GM19240 (cell line): ENCODE data around the gene CCDC102A.
"Not testable (repeated sequence)": the region's sequence is repeated elsewhere in the genome, so short reads cannot be mapped to it uniquely, and the experiment has no call there.

Experiments
- DNase-seq: peaks from one replicate; pipeline ENCODE4 v3.0.0; 2011; ENCODE audit warnings: low spot score; ENCODE audit not compliant: insufficient read length

Gene CCDC102A

GRCh38 chr16:57565461-57565860, 29.1 kb upstream of the CCDC102A start:
- no peak for DNase-seq

- DNase-seq, result no peak
Measured at GRCh38 chr16:57564571-57565270, 28.4 kb upstream of the CCDC102A start.

DNA sequence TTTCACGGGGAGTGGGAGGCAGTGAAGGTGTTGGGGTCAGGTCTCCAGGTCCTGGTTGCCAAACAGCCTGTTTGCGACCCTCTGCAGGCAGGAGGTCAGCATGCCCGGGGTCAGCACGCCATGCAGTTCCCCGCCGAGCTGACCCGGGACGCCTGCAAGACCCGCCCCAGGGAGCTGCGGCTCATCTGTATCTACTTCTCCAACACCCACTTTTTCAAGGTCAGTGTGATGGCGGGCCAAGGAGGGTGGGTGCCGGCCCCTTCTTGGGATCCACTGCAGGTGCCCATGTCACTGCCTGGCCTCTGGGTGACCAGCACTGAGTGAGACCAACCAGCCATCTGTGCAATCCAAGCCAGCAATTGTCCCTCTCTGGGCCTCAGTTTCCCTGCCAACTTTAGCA, 27.4 kb upstream of the CCDC102A start:
- no peak for DNase-seq

DNA sequence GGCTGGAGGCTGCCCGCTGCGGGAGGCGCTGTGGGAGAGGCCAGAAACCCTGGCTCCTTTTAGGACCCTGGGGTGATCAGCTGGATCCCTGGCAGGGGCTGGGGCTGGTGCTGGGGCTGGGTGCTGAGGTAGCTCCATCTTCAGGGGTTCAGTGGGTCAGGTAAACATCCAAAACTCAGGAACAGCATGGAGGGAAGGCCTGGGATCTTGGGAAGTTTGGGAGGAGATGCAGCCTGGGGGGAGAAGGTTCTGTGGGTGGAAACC, 27.0 kb upstream of the CCDC102A start:
- DNase-seq, result no peak

GRCh38 chr16:57562669-57563486, 26.5 kb upstream of the CCDC102A start:
- no peak for DNase-seq

DNA sequence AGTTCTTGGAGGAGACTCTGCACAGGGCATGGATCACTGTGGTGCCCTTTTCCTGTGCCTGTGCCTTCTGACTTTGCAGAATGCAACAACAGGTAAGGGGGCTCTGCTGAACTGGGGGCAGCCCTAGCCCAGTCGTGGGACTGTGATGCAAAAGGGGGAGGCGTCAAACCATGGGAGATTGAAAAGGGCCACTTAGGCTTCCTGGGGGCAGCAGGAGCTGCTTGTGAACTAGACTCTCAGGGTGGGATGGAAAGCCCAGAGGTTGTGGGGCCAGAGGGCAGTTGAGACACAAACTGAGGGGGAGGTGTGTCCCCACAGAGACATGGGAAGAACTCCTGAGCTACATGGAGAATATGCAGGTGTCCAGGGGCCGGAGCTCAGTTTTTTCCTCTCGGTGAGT, 25.7 kb upstream of the CCDC102A start:
- no peak for DNase-seq

GRCh38 chr16:57559072-57559790, 22.9 kb upstream of the CCDC102A start:
- DNase-seq, result no peak

DNA sequence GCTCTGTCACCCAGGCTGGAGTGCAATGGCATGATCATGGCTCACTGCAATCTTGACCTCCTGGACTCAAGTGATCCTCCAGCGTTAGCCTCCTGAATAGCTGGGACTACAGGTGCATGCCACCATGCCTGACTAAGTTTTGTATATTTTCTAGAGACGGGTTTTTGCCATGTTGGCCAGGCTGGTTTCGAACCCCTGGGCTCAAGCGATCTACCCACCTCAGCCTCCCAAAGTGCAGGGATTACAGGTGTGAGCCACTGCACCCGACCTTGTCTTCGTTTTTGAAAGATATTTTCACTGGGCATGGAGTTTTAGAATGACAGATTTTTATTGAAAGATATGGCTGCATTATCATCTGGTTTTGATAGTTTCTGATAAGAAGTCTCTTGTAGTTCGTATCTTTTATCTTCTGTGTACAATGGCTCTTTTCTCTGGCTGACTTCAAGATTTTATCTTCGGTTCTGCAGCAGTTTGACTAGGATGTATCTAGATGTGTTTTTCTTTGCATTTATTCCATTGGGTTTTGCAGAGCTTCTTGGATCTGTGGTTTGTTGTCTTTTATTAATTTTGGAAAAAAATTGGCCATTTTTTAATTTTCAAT, 20.7 kb upstream of the CCDC102A start:
- DNase-seq, result no peak

DNA sequence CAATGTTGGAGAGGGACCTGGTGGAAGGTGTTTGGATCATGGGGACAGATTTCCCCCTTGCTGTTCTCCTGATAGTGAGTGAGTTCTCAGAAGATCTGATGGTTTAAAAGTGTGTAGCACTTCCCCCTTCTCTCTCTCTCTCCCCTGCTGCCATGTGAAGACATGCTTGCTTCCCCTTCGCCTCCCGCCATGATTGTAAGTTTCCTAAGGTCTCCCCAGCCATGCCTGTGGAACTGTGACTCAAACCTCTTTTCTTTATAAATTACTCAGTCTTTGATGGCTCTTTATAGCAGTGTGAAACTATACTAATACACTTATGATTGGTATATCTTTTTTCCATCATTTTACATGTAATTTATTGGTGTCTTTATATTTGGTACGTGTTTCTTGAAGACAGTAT, 19.5 kb upstream of the CCDC102A start:
- DNase-seq, result no peak

DNA sequence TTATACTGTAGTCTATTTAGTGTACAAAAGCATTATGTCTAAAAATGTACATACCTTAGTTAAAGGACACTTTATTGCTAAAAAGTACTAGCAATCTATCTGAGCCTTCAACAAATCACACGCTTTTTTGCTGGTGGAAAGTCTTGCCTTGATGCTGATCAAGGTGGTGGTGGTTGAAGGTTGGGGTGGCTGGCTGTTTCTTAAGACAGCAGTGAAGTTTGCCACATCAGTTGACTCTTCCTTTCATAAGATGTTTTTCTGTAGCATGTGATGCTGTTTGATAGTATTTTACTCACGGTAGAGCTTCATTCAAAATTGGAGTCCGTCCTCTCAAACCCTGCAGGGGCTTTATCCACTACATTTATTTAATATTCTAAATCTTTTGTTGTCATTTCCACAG, 14.7 kb upstream of the CCDC102A start:
- DNase-seq, result no peak

DNA sequence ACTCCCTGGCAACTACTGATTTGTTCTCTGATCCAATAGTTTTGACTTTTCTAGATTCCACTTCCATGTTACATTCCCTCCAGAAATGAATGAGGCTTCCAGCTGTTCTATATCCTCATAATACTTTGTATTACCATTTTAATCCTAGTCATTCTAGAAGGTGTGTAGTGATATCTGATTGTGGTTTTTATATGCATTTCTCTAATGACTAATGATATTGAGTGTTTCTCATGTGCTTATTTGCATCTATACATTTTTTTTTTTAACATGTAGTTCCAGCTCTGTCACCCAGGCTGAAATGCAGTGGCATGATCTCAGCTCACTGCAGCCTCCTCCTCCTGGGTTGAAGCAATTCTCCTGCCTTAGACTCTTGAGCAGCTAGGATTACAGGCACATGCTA, 13.4 kb upstream of the CCDC102A start:
- no peak for DNase-seq

DNA sequence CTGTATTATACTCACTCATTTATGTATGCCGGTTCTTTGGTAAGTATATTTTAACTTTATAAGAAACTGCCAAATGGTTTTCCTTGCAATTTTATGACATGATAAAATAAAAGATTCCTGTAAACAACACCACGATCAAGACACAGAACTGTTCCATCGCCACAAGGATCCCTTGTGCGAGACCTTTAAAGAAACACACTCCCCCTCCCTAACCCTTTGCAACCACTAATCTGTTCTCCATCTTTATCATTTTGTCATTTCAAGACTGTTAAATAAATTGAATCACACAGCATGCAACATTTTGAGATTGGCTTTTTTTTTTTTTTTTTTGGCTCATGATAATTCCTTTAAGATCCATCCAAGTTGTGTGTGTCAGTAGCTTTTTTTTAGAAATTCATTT, 12.0 kb upstream of the CCDC102A start:
- DNase-seq, result no peak

GRCh38 chr16:57547524-57547923, 11.2 kb upstream of the CCDC102A start:
- DNase-seq, result not testable (repeated sequence)

GRCh38 chr16:57544124-57544653, 7.8 kb upstream of the CCDC102A start:
- no peak for DNase-seq

DNA sequence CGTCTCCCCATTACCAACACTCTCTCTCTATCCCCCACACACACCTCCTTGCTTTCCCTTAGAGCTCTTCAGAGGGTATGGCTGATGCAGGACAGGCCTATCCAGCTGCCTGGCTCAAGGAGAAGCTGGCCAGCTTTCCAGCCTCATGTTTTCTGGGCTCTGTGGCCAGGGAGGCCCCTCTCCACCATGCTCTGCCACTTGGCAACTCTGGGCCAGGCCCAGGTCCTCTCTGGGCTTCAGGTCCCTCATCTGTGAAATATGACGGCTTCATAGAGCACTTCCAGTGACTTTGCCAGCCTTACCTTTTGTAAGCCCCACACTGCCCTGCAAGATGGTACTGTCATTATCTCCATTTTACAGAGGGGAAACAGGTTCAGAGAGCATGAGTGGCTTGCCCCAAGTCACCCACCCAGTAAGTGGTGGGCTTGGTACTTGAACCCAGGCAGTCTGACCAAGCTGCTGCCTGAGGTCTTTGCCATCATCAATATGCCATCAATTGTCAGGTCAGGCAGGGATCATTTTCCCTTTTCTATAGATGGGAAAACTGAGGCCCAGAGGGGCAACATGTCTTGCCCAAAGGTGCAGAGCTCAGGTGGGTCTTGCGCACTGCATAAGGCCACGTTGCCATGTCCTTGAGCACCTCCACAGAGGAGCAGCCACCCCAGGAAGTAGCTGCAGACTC, 5.5 kb upstream of the CCDC102A start:
- no peak for DNase-seq

DNA sequence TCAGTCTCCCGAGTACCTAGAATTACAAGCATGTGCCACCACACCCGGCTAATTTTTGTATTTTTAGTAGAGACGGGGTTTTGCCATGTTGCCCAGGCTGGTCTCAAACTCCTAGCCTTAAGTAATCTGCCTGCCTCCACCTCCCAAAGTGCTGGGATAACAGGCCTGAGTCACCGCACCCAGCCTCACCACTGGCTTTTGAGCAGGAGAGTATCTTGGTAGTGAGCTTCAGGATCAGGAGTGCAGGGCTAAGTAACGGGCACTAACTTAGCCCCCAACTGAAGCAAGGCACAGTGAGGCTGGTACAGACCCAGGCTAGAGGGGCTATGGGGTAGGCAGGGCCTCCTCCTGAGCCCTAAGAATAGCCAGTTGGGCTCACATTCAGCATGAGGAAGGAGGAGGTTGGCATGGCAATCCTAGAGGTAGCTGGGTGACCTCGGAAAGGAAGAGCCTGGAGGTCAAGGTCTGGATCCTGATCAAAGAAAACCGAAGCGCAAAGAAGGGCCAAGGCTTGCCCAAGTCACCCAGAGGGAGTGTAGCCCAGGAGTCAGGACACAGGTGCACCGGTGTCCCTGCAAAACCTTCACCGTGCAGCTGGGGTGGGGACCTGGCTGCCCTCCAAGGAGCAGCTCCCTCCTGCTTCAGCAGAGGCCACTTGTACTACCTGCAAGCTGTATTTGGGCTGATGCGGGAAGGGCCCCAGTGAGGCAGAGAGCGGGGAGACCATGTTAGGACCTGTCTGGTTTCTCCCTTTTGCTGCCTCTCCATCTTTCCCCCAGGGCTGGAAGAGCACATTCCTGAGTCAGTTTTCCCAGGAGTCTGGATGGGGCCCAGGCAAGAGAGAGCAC, 4.8 kb upstream of the CCDC102A start:
- DNase-seq, result no peak

DNA sequence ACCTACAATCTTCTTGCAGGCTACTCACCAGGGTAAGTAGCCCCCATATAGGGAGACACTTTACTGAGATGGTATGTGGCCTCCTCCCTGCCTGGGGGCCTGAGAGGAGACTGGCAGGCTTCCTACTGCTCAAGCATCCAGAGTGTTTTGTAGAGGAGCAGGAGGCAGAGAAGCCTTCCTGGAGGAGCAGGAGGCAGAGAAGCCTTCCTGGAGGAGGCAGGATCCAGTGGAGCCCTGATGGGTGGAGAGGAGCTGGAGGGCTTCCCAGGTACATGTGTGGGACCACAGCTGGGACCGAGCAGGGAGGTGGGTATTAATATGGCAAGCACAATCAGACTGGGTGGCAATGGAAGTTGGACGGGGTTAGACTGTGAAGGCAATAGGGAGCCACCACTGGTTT, 4.0 kb upstream of the CCDC102A start:
- no peak for DNase-seq

DNA sequence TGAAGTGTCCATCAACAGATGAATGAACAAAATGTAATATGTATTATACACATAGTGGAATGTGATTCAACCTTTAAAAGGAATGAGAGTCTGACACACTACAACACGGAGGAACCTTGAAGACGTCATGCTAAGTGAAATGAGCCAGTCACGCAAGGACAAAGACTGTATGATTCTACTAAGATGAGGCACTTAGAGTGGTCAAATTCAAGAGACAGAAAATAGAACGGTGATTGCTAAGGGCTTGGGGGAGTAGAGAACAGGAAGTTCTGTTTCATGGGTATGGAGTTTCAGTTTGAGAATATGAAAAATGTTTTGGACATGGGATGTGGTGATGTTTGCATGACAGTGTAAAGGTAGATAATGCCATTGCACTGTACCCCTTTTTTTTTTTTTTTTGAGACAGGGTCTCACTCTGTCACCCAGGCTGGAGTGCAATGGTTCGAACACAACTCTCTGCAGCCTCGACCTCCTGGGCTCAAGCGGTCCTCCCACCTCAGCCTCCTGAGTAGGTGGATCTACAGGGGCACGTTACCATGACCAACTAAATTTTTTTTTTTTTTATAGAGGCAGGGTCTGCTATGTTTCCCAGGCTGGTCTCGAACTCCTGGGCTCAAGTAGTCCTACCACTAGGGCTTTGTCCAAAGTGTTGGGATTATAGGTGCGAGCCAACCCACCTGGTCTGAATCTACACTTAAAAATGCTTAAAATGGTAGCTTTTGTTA, 2.9 kb upstream of the CCDC102A start:
- no peak for DNase-seq

- DNase-seq, result no peak
Measured at GRCh38 chr16:57538235-57538721, 1.9 kb upstream of the CCDC102A start.
